ENCODE data around the gene CIBAR2. TPM values are rescaled to one million over a fixed set of nuclear protein-coding genes. Genes with fewer than 3 reads are reported as not detected.

The CIBAR2 gene
- total and polyA plus RNA-seq, 10 of the 15 experiments (the other 5 are each of a cell fraction or from before 2014, with no cell fraction given): 0.05 to 0.16 (median 0.07) TPM; not detected in 7

GRCh38 chr16:85156440-85156839 lies 44.2 kb upstream of the CIBAR2 start:
- 84% methylated on average over 7 of the region's 7 CpGs for WGBS (ENCODE audit: insufficient coverage, insufficient replicate concordance, low lambda C conversion rate, missing lambda C conversion rate)
- TF ChIP-seq SMAD5 (IDR thresholded peaks at IDR 0.05; ENCODE audit: low read depth) (no peak), NBN (IDR thresholded peaks at IDR 0.05) (no peak), ELK1 (IDR thresholded peaks at IDR 0.05; ENCODE audit: low read depth, low read length) (no peak), ASH2L (IDR thresholded peaks at IDR 0.05; ENCODE audit: borderline replicate concordance, low read depth) (no peak), CREB1 (IDR thresholded peaks at IDR 0.05; ENCODE audit: low read depth) (no peak)

GRCh38 chr16:85153656-85154091 lies 41.4 kb upstream of the CIBAR2 start:
- FAIRE-seq (no peak), ATAC-seq (peak; percentile 60), DNase-seq (ENCODE audit: low read depth, low spot score) (no peak)
- POLR2A ChIA-PET: interaction anchor here (1.0 to 1.8 kb wide), 3 partner anchors 11 to 73 kb away, joined by 3 to 9 read pairs (median 6); no protein-coding TSS in a partner anchor
- peaks cover 5% of the 10 kb centered on the region for H3K4me1 ChIP-seq (ENCODE audit: control insufficient read depth, insufficient read depth, low read length)
- no peaks in the 10 kb centered on the region for H3K36me3 ChIP-seq (ENCODE audit: control insufficient read depth in 2 of 2, insufficient read depth in 2 of 2, low read length in 1 of 2)
- no peaks in the 10 kb centered on the region for H4K20me1 ChIP-seq (ENCODE audit: control insufficient read depth, insufficient read depth)
- intact Hi-C loops (cut with micrococcal nuclease; ENCODE audit: unreplicated experiment) (loop anchor here (2.0 kb wide), 1 partner anchor 73 kb away; no protein-coding TSS in a partner anchor), in situ Hi-C loops (cut with MboI) (no loop called here)
- BruUV-seq (replicated peaks): no TSS peak
- no peak overlapping the region for H2AFZ ChIP-seq (ENCODE audit: control insufficient read depth, low read depth, low read length)
- no peak overlapping the region for H3K4me3 ChIP-seq
- 27% methylated on average over 12 of the region's 12 CpGs for WGBS (ENCODE audit: insufficient coverage, insufficient replicate concordance, low lambda C conversion rate, missing lambda C conversion rate)
- no peaks in the 10 kb centered on the region for H3K79me2 ChIP-seq (ENCODE audit: control insufficient read depth, insufficient read depth, low read length)
- no peak overlapping the region for H3K27ac ChIP-seq (ENCODE audit: control insufficient read depth, insufficient read depth)
- SMC1A ChIA-PET (ENCODE audit: uncharacterized antibody, unreplicated experiment): interaction anchor here (0.8 to 1.5 kb wide), 6 partner anchors 14 to 88 kb away, joined by 3 to 8 read pairs (median 4); no protein-coding TSS in a partner anchor
- H3K4me2 ChIP-seq (ENCODE audit: control insufficient read depth, insufficient read depth): no peak overlapping the region
- RAD21 ChIA-PET (ENCODE audit: unreplicated experiment): interaction anchor here (0.6 to 2.6 kb wide), 5 partner anchors 13 to 74 kb away, joined by 3 to 16 read pairs (median 7); no protein-coding TSS in a partner anchor
- CTCF ChIA-PET: interaction anchor here (1.0 to 1.5 kb wide), 7 partner anchors 9 to 100 kb away, joined by 3 to 9 read pairs (median 4); no protein-coding TSS in a partner anchor
- no peak overlapping the region for H3K9ac ChIP-seq (ENCODE audit: control insufficient read depth, insufficient read depth, low read length)
- no peaks in the 10 kb centered on the region for H3K27me3 ChIP-seq (replicated peaks in 1 of 2; ENCODE audit: control insufficient read depth in 2 of 2, insufficient read depth in 2 of 2, low read length in 1 of 2)
- no peaks in the 10 kb centered on the region for H3K9me3 ChIP-seq (replicated peaks; ENCODE audit: control insufficient read depth, insufficient read depth, low read length)
- TF ChIP-seq ZNF687 (IDR thresholded peaks at IDR 0.05) (peak; percentile 87), TCF12 (IDR thresholded peaks at IDR 0.05; ENCODE audit: low read depth, low read length) (peak; percentile 68; the same call in 1 of the 2 replicates), BHLHE40 (IDR thresholded peaks at IDR 0.05; ENCODE audit: borderline replicate concordance in 1 of 2, low read depth in 2 of 2, low read length in 1 of 2) (0 out of 4 replicates have a peak, but pooled peaks of 1 of the 2 experiments have one; percentile 31), BMI1 (IDR thresholded peaks at IDR 0.05; ENCODE audit: borderline replicate concordance) (no peak), MAX (IDR thresholded peaks at IDR 0.05; ENCODE audit: low read depth, low read length) (peak; percentile 40; the same call in 1 of the 2 replicates), FOXM1 (IDR thresholded peaks at IDR 0.05; ENCODE audit: low read depth, low read length) (peak; percentile 28; the same call in 1 of the 2 replicates), BCL11A (IDR thresholded peaks at IDR 0.05; ENCODE audit: low read depth, low read length) (0 out of 2 replicates have a peak, but pooled peaks have one; percentile 20)

More at GRCh38 chr16:85156440-85156839, 44.2 kb upstream of the CIBAR2 start:
- Histone ChIP-seq H4K20me1 (ENCODE audit: control insufficient read depth, insufficient read depth) (no peaks in the 10 kb centered on the region), H3K9me3 (replicated peaks; ENCODE audit: control insufficient read depth, insufficient read depth, low read length) (no peaks in the 10 kb centered on the region), H3K4me3 (no peak overlapping the region), H3K36me3 (ENCODE audit: control insufficient read depth in 2 of 2, insufficient read depth in 2 of 2, low read length in 1 of 2) (no peaks in the 10 kb centered on the region), H3K27ac (ENCODE audit: control insufficient read depth, insufficient read depth) (no peak overlapping the region), H3K27me3 (replicated peaks in 1 of 2; ENCODE audit: control insufficient read depth in 2 of 2, insufficient read depth in 2 of 2, low read length in 1 of 2) (no peaks in the 10 kb centered on the region; a peak in 1 of 4 replicates), H3K79me2 (ENCODE audit: control insufficient read depth, insufficient read depth, low read length) (no peaks in the 10 kb centered on the region), H2AFZ (ENCODE audit: control insufficient read depth, low read depth, low read length) (no peak overlapping the region), H3K4me1 (ENCODE audit: control insufficient read depth, insufficient read depth, low read length) (peaks cover 4% of the 10 kb centered on the region), H3K4me2 (ENCODE audit: control insufficient read depth, insufficient read depth) (no peak overlapping the region), H3K9ac (ENCODE audit: control insufficient read depth, insufficient read depth, low read length) (no peak overlapping the region)
- intact Hi-C loops (cut with micrococcal nuclease; ENCODE audit: unreplicated experiment): no loop called here
- no peak for DNase-seq (ENCODE audit: low read depth, low spot score)
- POLR2A ChIA-PET: interaction anchor here (0.6 kb wide), 1 partner anchor 12 kb away, joined by 3 read pairs; no protein-coding TSS in a partner anchor
- FAIRE-seq: no peak
- no TSS peak for BruUV-seq (replicated peaks)
- SMC1A ChIA-PET (ENCODE audit: uncharacterized antibody, unreplicated experiment): no interaction called here
- ATAC-seq: no peak
- CTCF ChIA-PET: no interaction called here
- in situ Hi-C loops (cut with MboI): no loop called here
- RAD21 ChIA-PET (ENCODE audit: unreplicated experiment): no interaction called here
